ENCODE measurements around the gene TMED3. TPM values are rescaled to one million over a fixed set of nuclear protein-coding genes. Genes with fewer than 3 reads are reported as not detected.

TMED3 gene
- total RNA-seq, 1 experiment from 2014 or later: 53.6 TPM

GRCh38 chr15:79311901-79312553, 1.1 kb downstream of the TMED3 start:
- H3K79me2 ChIP-seq (ENCODE audit: insufficient read depth, low read length): peaks cover 57% of the 10 kb centered on the region

More at GRCh38 chr15:79311901-79312553, 1.1 kb downstream of the TMED3 start:
- peak overlapping the region; percentile 90 for H3K4me2 ChIP-seq (ENCODE audit: low read length)
- no peak for ATAC-seq
- H3K27ac ChIP-seq (ENCODE audit: low read depth, low read length): peak overlapping the region; percentile 84
- H3K4me1 ChIP-seq (ENCODE audit: control insufficient read depth in 1 of 2, insufficient read depth in 2 of 2, low read length in 2 of 2): peaks cover 3 to 31% of the 10 kb centered on the region in 2 experiments; a peak in 3 of 4 replicates
- H3K36me3 ChIP-seq (ENCODE audit: control insufficient read depth in 1 of 2, insufficient read depth in 2 of 2, low read length in 2 of 2): peaks cover 17 to 35% of the 10 kb centered on the region in 2 experiments
- ChIA-PET RAD21 (ENCODE audit: low non-redundant PET in 1 of 2, low total read pairs in 2 of 2, uncharacterized antibody in 2 of 2, unreplicated experiment in 2 of 2) (no interaction called here), POLR2A (interaction anchor here (1.0 kb wide), 1 partner anchor 10 kb away, joined by 3 read pairs; no protein-coding TSS in a partner anchor), CTCF (no interaction called here)
- no peak for DNase-seq (ENCODE audit: low read depth, low spot score)
- peaks cover 17% of the 10 kb centered on the region for H3K27me3 ChIP-seq (ENCODE audit: insufficient read depth, low read length)
- BruUV-seq (replicated peaks): TSS peak; percentile 41
- H3K9me2 ChIP-seq (ENCODE audit: insufficient read depth): no peaks in the 10 kb centered on the region
- TF ChIP-seq MAX (IDR thresholded peaks at IDR 0.05) (no peak), ELF1 (IDR thresholded peaks at IDR 0.05; ENCODE audit: borderline replicate concordance, low read depth) (no peak), EZH2phosphoT487 (IDR thresholded peaks at IDR 0.05; ENCODE audit: borderline replicate concordance) (no peak), YY1 (IDR thresholded peaks at IDR 0.05; ENCODE audit: extremely low read depth, insufficient replicate concordance, low read depth, low read length) (no peak), CEBPB (IDR thresholded peaks at IDR 0.05; ENCODE audit: low read depth) (no peak), RAD21 (IDR thresholded peaks at IDR 0.05; ENCODE audit: low read depth) (no peak), ATF3 (IDR thresholded peaks at IDR 0.05) (no peak), REST (IDR thresholded peaks at IDR 0.05; ENCODE audit: low read depth) (no peak), SIN3A (IDR thresholded peaks at IDR 0.05; ENCODE audit: low read depth) (no peak), ZBTB33 (IDR thresholded peaks at IDR 0.05; ENCODE audit: extremely low read depth, insufficient replicate concordance, low read length) (no peak), ZFX (IDR thresholded peaks at IDR 0.05) (no peak), FOSL1 (IDR thresholded peaks at IDR 0.05; ENCODE audit: low read depth) (no peak), POLR2A (IDR thresholded peaks at IDR 0.05; ENCODE audit: borderline replicate concordance, extremely low read depth, insufficient read depth, insufficient read length) (no peak), CBX3 (IDR thresholded peaks at IDR 0.05; ENCODE audit: low read depth) (no peak), POLR2AphosphoS5 (IDR thresholded peaks at IDR 0.05; ENCODE audit: low read depth, low read length) (no peak), CTCF (IDR thresholded peaks at IDR 0.05 in 2 of 3, conservative IDR thresholded peaks at IDR 0.05 in 1 of 3; ENCODE audit: borderline replicate concordance in 1 of 3, insufficient read depth in 1 of 3, low read depth in 2 of 3, low read length in 2 of 3) (no peak), SRF (IDR thresholded peaks at IDR 0.05; ENCODE audit: low read depth) (no peak), JUND (IDR thresholded peaks at IDR 0.05) (no peak), EGR1 (IDR thresholded peaks at IDR 0.05; ENCODE audit: low read depth) (no peak), EZH2 (IDR thresholded peaks at IDR 0.05) (no peak)
- peak overlapping the region; percentile 84 to 92 for H3K4me3 ChIP-seq (replicated peaks in 1 of 2; ENCODE audit: low read depth in 1 of 2, low read length in 2 of 2)
- peak overlapping the region; percentile 81 for H3K9ac ChIP-seq (ENCODE audit: low read length)
- no peaks in the 10 kb centered on the region for H4K20me1 ChIP-seq (ENCODE audit: insufficient read depth)
- intact Hi-C loops (cut with micrococcal nuclease): no loop called here
- no peaks in the 10 kb centered on the region for H3K9me3 ChIP-seq (ENCODE audit: control insufficient read depth in 1 of 2, insufficient read depth in 1 of 2, low read depth in 1 of 2, low read length in 2 of 2)
- H2AFZ ChIP-seq (ENCODE audit: low read depth, low read length, poor library complexity, severe bottlenecking): no peak overlapping the region
